ENCODE measurements around the gene INPP5A.

INPP5A gene

GRCh38 chr10:132712291-132712690 lies 174.7 kb downstream of the INPP5A start:
- Histone ChIP-seq H3K27me3 (ENCODE audit: insufficient read depth, insufficient read length) (no peaks in the 10 kb centered on the region), H3K36me3 (ENCODE audit: insufficient read depth, insufficient read length, low read length) (peaks cover 10% of the 10 kb centered on the region), H3K9me3 (ENCODE audit: insufficient read depth, low read length) (no peaks in the 10 kb centered on the region), H3K4me3 (ENCODE audit: insufficient read length, low read depth) (no peak overlapping the region), H3K4me1 (ENCODE audit: insufficient read depth, insufficient read length) (peaks cover 10% of the 10 kb centered on the region), H3K9ac (ENCODE audit: insufficient read length, low read depth) (no peak overlapping the region)
- no peak for DNase-seq (ENCODE audit: low read depth, low spot score)
- TF ChIP-seq ZNF274 (IDR thresholded peaks at IDR 0.05; ENCODE audit: low read depth, low read length) = no peak
- no peak for TF ChIP-seq SUZ12 (IDR thresholded peaks at IDR 0.05; ENCODE audit: extremely low read depth, insufficient read depth, insufficient read length)
- no peak for TF ChIP-seq YY1 (IDR thresholded peaks at IDR 0.05; ENCODE audit: insufficient read depth, insufficient read length)

GRCh38 chr10:132712743-132713142 lies 175.2 kb downstream of the INPP5A start:
- no peaks in the 10 kb centered on the region for H3K27me3 ChIP-seq (ENCODE audit: insufficient read depth, insufficient read length)
- H3K4me3 ChIP-seq (ENCODE audit: insufficient read length, low read depth) = no peak overlapping the region
- peaks cover 10% of the 10 kb centered on the region for H3K4me1 ChIP-seq (ENCODE audit: insufficient read depth, insufficient read length)
- no peaks in the 10 kb centered on the region for H3K9me3 ChIP-seq (ENCODE audit: insufficient read depth, low read length)
- TF ChIP-seq ZNF274 (IDR thresholded peaks at IDR 0.05; ENCODE audit: low read depth, low read length) = no peak
- TF ChIP-seq SUZ12 (IDR thresholded peaks at IDR 0.05; ENCODE audit: extremely low read depth, insufficient read depth, insufficient read length) = no peak
- no peak for TF ChIP-seq YY1 (IDR thresholded peaks at IDR 0.05; ENCODE audit: insufficient read depth, insufficient read length)
- H3K9ac ChIP-seq (ENCODE audit: insufficient read length, low read depth) = no peak overlapping the region
- DNase-seq (ENCODE audit: low read depth, low spot score) = no peak
- peaks cover 10% of the 10 kb centered on the region for H3K36me3 ChIP-seq (ENCODE audit: insufficient read depth, insufficient read length, low read length)

DNA sequence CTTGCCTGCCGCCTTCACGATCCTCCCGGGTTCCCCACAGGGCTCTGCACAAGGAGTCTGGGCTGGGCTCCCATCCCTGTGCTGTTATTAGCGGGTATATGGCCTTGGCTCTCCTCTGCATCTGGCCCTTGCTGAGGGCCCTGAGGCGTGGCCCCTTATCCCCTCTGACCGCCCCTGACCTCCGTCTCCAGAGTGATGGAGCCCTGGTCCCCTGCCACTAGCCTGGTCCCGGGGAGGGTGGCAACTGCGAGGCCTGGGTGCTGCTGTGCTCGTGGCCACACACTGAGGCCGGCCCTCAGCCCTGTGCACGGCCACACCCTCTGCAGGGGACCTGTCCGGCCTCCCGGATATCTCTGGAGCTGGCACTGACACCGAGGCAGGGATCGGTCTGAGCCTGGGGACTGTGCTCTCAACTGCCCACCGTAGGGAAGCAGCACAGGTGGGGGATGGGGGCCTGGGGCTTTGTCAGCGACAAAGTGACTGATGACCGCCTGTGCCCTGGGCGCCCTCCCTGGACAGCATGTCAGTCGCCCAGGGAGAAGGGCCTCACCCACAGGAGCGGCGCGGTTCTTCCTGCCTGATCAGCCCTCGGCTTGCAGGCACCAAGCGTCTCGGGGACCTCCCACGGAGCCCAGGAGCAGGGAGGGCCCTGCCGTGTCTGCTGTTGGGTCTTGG lies 176.0 kb downstream of the INPP5A start:
- no peak overlapping the region for H3K9ac ChIP-seq (ENCODE audit: insufficient read length, low read depth)
- no peak overlapping the region for H3K4me3 ChIP-seq (ENCODE audit: insufficient read length, low read depth)
- DNase-seq (ENCODE audit: low read depth, low spot score) = no peak
- no peaks in the 10 kb centered on the region for H3K27me3 ChIP-seq (ENCODE audit: insufficient read depth, insufficient read length)
- H3K36me3 ChIP-seq (ENCODE audit: insufficient read depth, insufficient read length, low read length) = peaks cover 10% of the 10 kb centered on the region
- TF ChIP-seq SUZ12 (IDR thresholded peaks at IDR 0.05; ENCODE audit: extremely low read depth, insufficient read depth, insufficient read length) (no peak), ZNF274 (IDR thresholded peaks at IDR 0.05; ENCODE audit: low read depth, low read length) (no peak), YY1 (IDR thresholded peaks at IDR 0.05; ENCODE audit: insufficient read depth, insufficient read length) (no peak)
- H3K4me1 ChIP-seq (ENCODE audit: insufficient read depth, insufficient read length) = peaks cover 10% of the 10 kb centered on the region
- no peaks in the 10 kb centered on the region for H3K9me3 ChIP-seq (ENCODE audit: insufficient read depth, low read length)

DNA sequence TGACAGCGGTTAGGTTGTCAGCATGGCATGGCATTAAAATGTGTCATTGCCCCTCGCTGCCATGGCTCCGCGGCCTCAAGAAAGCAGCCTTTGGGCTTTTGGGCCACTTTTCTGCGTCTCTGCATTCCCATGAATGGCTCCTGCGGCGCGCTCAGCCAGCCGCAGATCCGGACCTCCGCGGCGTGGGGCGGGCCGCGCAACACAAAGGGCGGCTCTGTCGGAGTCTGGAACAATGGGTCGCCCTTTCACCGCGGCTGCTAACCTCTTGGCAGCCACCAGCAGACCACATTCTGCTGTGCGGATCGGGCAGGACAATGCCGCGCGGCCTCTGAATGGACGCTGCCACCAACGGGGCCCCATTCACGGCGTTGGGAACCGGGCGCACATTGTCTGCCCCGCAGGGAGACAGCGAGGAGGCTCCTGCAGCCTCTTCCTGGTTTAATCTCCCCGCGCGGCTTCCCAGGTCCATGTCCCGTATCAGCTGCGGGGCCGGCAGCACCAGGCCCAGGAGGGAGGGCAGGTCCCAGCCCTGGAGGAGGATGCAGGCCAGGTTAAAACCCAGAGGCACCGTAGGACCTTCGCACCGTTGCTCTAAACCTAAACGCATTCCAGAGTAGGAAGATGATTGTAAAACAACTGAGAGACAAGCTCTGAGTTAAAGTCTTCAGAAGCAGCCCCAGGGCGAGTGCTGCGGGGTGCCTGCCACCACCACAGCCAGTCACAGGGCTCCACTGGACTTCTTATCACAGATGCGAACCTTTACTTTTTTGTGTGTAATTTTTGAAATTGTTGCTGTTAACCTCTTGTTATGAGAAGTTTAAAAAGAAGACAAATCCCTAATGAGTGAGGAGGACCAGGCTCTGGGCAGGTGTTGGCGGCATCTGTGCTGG lies 176.8 kb downstream of the INPP5A start:
- Histone ChIP-seq H3K9ac (ENCODE audit: insufficient read length, low read depth) (no peak overlapping the region), H3K36me3 (ENCODE audit: insufficient read depth, insufficient read length, low read length) (peaks cover 10% of the 10 kb centered on the region), H3K27me3 (ENCODE audit: insufficient read depth, insufficient read length) (no peaks in the 10 kb centered on the region), H3K9me3 (ENCODE audit: insufficient read depth, low read length) (no peaks in the 10 kb centered on the region), H3K4me1 (ENCODE audit: insufficient read depth, insufficient read length) (peaks cover 10% of the 10 kb centered on the region), H3K4me3 (ENCODE audit: insufficient read length, low read depth) (no peak overlapping the region)
- TF ChIP-seq SUZ12 (IDR thresholded peaks at IDR 0.05; ENCODE audit: extremely low read depth, insufficient read depth, insufficient read length) = no peak
- TF ChIP-seq ZNF274 (IDR thresholded peaks at IDR 0.05; ENCODE audit: low read depth, low read length) = no peak
- no peak for TF ChIP-seq YY1 (IDR thresholded peaks at IDR 0.05; ENCODE audit: insufficient read depth, insufficient read length)
- no peak for DNase-seq (ENCODE audit: low read depth, low spot score)

GRCh38 chr10:132714986-132715775 lies 177.6 kb downstream of the INPP5A start:
- Histone ChIP-seq H3K9me3 (ENCODE audit: insufficient read depth, low read length) (no peaks in the 10 kb centered on the region), H3K36me3 (ENCODE audit: insufficient read depth, insufficient read length, low read length) (peaks cover 9% of the 10 kb centered on the region), H3K4me3 (ENCODE audit: insufficient read length, low read depth) (no peak overlapping the region), H3K9ac (ENCODE audit: insufficient read length, low read depth) (no peak overlapping the region), H3K4me1 (ENCODE audit: insufficient read depth, insufficient read length) (peaks cover 7% of the 10 kb centered on the region), H3K27me3 (ENCODE audit: insufficient read depth, insufficient read length) (no peaks in the 10 kb centered on the region)
- TF ChIP-seq SUZ12 (IDR thresholded peaks at IDR 0.05; ENCODE audit: extremely low read depth, insufficient read depth, insufficient read length) (no peak), ZNF274 (IDR thresholded peaks at IDR 0.05; ENCODE audit: low read depth, low read length) (no peak)
- DNase-seq (ENCODE audit: low read depth, low spot score) = no peak

- H3K27me3 ChIP-seq (ENCODE audit: insufficient read depth, insufficient read length) = no peaks in the 10 kb centered on the region
- peaks cover 6% of the 10 kb centered on the region for H3K36me3 ChIP-seq (ENCODE audit: insufficient read depth, insufficient read length, low read length)
- DNase-seq (ENCODE audit: low read depth, low spot score) = no peak
- no peak overlapping the region for H3K9ac ChIP-seq (ENCODE audit: insufficient read length, low read depth)
- no peaks in the 10 kb centered on the region for H3K9me3 ChIP-seq (ENCODE audit: insufficient read depth, low read length)
- TF ChIP-seq YY1 (IDR thresholded peaks at IDR 0.05; ENCODE audit: insufficient read depth, insufficient read length) = no peak
- TF ChIP-seq ZNF274 (IDR thresholded peaks at IDR 0.05; ENCODE audit: low read depth, low read length) = no peak
- no peak for TF ChIP-seq SUZ12 (IDR thresholded peaks at IDR 0.05; ENCODE audit: extremely low read depth, insufficient read depth, insufficient read length)
- peaks cover 7% of the 10 kb centered on the region for H3K4me1 ChIP-seq (ENCODE audit: insufficient read depth, insufficient read length)
- no peak overlapping the region for H3K4me3 ChIP-seq (ENCODE audit: insufficient read length, low read depth)
Observed at GRCh38 chr10:132715776-132716680, 178.4 kb downstream of the INPP5A start.
